Glutamatergic neuron (in vitro differentiated cells): ENCODE data around the gene SLIT1. TPM values are rescaled to one million over a fixed set of nuclear protein-coding genes. Genes with fewer than 3 reads are reported as not detected.

ENCODE experiments used
- DNase-seq: peaks from one replicate; pipeline ENCODE4 v3.0.0; 2022
- H3K27ac Mint-ChIP-seq: one replicate; pipeline ENCODE4 v1.8.0; 2020; ENCODE audit warnings: mild to moderate bottlenecking, mixed read lengths, inconsistent platforms; ENCODE audit not compliant: unreplicated experiment
- H3K27me3 Mint-ChIP-seq: one replicate; pipeline ENCODE4 v1.8.0; 2020; ENCODE audit warnings: mild to moderate bottlenecking, moderate library complexity, mixed read lengths, inconsistent platforms; ENCODE audit not compliant: unreplicated experiment
- H3K36me3 Mint-ChIP-seq: one replicate; pipeline ENCODE4 v1.8.0; 2020; ENCODE audit warnings: mild to moderate bottlenecking, mixed read lengths, inconsistent platforms; ENCODE audit not compliant: unreplicated experiment
- H3K4me1 Mint-ChIP-seq: one replicate; pipeline ENCODE4 v1.8.0; 2020; ENCODE audit warnings: mild to moderate bottlenecking, low read depth, mixed read lengths, inconsistent platforms; ENCODE audit not compliant: unreplicated experiment
- H3K4me3 Mint-ChIP-seq: one replicate; pipeline ENCODE4 v1.8.0; 2020; ENCODE audit warnings: mild to moderate bottlenecking, mixed read lengths, inconsistent platforms; ENCODE audit not compliant: unreplicated experiment
- H3K9me3 Mint-ChIP-seq: one replicate; pipeline ENCODE4 v1.8.0; 2020; ENCODE audit warnings: mild to moderate bottlenecking, moderate library complexity, mixed read lengths, inconsistent platforms; ENCODE audit not compliant: unreplicated experiment
- total RNA-seq: library from RNA; stranded (reverse); fragmentation: NEBNext Ultra II Directional; extraction: Animal tissue kit (Norgen Biotek cat#: 25700); gene quantifications from one replicate; pipeline ENCODE4 v1.2.1, GENCODE V29; 2021; ENCODE audit not compliant: unreplicated experiment
- TF ChIP-seq, protein P1 (sequence below): fragments of 200-600 bp; sonication (generic); IDR thresholded peaks from one replicate; pipeline ENCODE4 v1.5.0; 2021; ENCODE audit not compliant: partially characterized antibody, unreplicated experiment

SLIT1 gene
- total RNA-seq, 1 donor from 2014 or later: 11.3 TPM

GRCh38 chr10:97197030-97197500 is 11.3 kb upstream of the SLIT1 start:
- H3K4me3 Mint-ChIP-seq: peak overlapping the region; percentile 68
- DNase-seq: no peak
- no peaks in the 10 kb centered on the region for H3K27me3 Mint-ChIP-seq
- H3K9me3 Mint-ChIP-seq: no peaks in the 10 kb centered on the region
- TF ChIP-seq, protein P1, sequence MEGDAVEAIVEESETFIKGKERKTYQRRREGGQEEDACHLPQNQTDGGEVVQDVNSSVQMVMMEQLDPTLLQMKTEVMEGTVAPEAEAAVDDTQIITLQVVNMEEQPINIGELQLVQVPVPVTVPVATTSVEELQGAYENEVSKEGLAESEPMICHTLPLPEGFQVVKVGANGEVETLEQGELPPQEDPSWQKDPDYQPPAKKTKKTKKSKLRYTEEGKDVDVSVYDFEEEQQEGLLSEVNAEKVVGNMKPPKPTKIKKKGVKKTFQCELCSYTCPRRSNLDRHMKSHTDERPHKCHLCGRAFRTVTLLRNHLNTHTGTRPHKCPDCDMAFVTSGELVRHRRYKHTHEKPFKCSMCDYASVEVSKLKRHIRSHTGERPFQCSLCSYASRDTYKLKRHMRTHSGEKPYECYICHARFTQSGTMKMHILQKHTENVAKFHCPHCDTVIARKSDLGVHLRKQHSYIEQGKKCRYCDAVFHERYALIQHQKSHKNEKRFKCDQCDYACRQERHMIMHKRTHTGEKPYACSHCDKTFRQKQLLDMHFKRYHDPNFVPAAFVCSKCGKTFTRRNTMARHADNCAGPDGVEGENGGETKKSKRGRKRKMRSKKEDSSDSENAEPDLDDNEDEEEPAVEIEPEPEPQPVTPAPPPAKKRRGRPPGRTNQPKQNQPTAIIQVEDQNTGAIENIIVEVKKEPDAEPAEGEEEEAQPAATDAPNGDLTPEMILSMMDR: no peak
- no peaks in the 10 kb centered on the region for H3K36me3 Mint-ChIP-seq
- no peak overlapping the region for H3K27ac Mint-ChIP-seq
- peaks cover 10% of the 10 kb centered on the region for H3K4me1 Mint-ChIP-seq

DNA sequence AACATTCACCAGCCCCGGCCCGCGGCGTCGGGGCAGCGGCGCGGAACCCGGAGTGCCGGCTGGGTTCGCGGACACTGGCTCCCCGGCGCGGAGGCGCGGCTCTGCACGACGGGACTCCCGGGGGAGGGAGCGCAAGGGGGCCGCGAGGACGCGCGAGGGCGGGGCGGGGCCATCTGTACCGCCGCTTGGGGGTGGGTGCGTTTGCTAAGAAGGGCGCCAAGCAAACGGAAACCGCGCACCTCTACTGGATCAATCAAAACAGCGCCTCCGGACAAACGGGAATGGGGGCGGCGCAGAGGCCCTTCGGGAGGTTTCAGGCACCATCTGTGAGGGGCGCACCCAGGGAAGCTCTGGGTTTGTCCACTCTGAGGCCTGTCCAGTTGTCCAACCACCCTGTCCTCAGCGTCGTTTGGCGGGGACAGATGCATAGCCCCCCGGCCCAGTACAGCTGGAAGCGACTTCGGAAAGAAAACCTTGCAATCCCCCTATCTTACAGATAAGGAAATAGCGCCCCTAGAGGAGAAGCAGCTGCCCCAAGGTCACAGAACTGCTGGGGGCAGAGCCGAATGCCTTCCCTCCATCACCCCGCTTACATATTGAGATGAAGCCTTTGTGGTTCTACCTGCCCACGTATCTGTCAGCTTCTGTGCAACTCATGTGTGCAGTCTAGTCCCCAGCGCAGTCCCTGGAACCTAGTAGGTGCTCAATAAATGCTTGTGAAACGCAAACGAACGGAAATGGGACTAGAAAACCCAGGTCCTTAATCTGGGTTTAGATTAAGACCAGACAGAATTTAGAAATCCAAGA is 10.7 kb upstream of the SLIT1 start:
- peak; percentile 69 for DNase-seq
- Mint-ChIP-seq H3K9me3 (no peaks in the 10 kb centered on the region), H3K27me3 (no peaks in the 10 kb centered on the region), H3K4me1 (peaks cover 10% of the 10 kb centered on the region), H3K36me3 (peaks cover under 1% of the 10 kb centered on the region), H3K27ac (no peak overlapping the region), H3K4me3 (peak overlapping the region; percentile 89)
- TF ChIP-seq, protein P1: peak; percentile 87

GRCh38 chr10:97195706-97196222 is 10.0 kb upstream of the SLIT1 start:
- H3K4me3 Mint-ChIP-seq: peak overlapping the region; percentile 89
- DNase-seq: no peak
- H3K36me3 Mint-ChIP-seq: peaks cover 4% of the 10 kb centered on the region
- H3K27me3 Mint-ChIP-seq: no peaks in the 10 kb centered on the region
- H3K4me1 Mint-ChIP-seq: peaks cover 10% of the 10 kb centered on the region
- TF ChIP-seq, protein P1: no peak
- peaks cover 3% of the 10 kb centered on the region for H3K9me3 Mint-ChIP-seq
- H3K27ac Mint-ChIP-seq: peak overlapping the region; percentile 83

- Mint-ChIP-seq H3K27me3 (peaks cover 2% of the 10 kb centered on the region), H3K27ac (no peak overlapping the region), H3K9me3 (peaks cover 4% of the 10 kb centered on the region), H3K4me1 (peaks cover 14% of the 10 kb centered on the region), H3K36me3 (peaks cover 4% of the 10 kb centered on the region), H3K4me3 (no peak overlapping the region)
- TF ChIP-seq, protein P1: no peak
- DNase-seq: no peak
Measured at GRCh38 chr10:97192952-97193435, 7.2 kb upstream of the SLIT1 start.

DNA sequence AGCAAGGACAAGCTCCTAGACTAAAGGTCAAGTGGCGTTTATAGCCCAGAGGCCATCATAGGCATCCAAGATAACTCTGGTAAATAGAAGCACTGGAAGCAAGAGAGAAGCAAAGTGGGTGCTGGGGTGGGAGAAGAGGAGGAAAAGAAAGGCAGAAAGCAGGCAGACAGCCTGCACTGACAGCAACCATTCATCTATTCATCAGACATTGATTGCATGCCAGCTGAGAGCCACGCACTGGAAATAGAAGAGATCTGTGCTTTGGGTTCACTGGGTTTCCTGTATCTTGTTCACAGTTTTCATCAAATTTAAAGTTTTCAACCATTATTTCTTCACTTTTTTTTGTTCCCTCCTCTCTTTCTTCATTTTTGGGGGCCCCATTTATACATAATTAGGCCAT is 4.7 kb upstream of the SLIT1 start:
- H3K4me1 Mint-ChIP-seq: peaks cover 6% of the 10 kb centered on the region
- no peak for DNase-seq
- peaks cover 8% of the 10 kb centered on the region for H3K27me3 Mint-ChIP-seq
- H3K36me3 Mint-ChIP-seq: peaks cover 4% of the 10 kb centered on the region
- H3K27ac Mint-ChIP-seq: no peak overlapping the region
- peaks cover 10% of the 10 kb centered on the region for H3K9me3 Mint-ChIP-seq
- H3K4me3 Mint-ChIP-seq: no peak overlapping the region
- TF ChIP-seq, protein P1: no peak
